ENCODE results near the gene TTC38. TPM values are rescaled to one million over a fixed set of nuclear protein-coding genes. Genes with fewer than 3 reads are reported as not detected.

Gene TTC38
- total RNA-seq, 1 donor from 2014 or later, result 55.3 TPM

DNA sequence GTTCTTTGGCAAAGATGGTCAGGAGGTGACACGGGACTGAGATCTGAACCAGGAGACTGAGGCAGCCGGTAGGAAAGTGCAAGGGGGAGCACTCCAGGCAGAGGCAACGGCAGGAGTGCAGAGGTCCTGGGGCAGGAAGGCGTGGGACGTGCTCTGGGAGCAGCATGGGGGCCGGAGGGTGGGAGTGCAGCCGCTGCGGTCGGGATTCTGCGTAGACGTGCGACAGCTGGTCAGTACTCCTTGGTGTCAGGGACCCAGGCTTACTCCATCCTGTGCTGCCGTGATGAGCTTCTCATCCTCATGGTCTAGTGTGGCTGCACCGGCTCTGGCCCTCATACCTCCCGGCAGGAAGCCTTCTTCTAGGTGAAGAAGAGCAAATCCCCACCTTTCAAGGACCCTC is 50.8 kb downstream of the TTC38 start:
- Histone ChIP-seq H3K27ac (no peak overlapping the region), H3K36me3 (no peaks in the 10 kb centered on the region), H3K9me3 (no peaks in the 10 kb centered on the region), H3K4me1 (no peaks in the 10 kb centered on the region), H3K27me3 (no peaks in the 10 kb centered on the region), H3K4me3 (no peak overlapping the region)
- no peak for DNase-seq (ENCODE audit: low spot score in 2 of 2)
- intact Hi-C loops (cut with DNase I), result no loop called here
- no peak for TF ChIP-seq CTCF (IDR thresholded peaks at IDR 0.05)

GRCh38 chr22:46319319-46319718 is 51.5 kb downstream of the TTC38 start:
- Histone ChIP-seq H3K36me3 (no peaks in the 10 kb centered on the region), H3K4me1 (no peaks in the 10 kb centered on the region), H3K9me3 (no peaks in the 10 kb centered on the region), H3K4me3 (no peak overlapping the region), H3K27me3 (no peaks in the 10 kb centered on the region), H3K27ac (no peak overlapping the region)
- no peak for TF ChIP-seq CTCF (IDR thresholded peaks at IDR 0.05)
- no peak for DNase-seq (ENCODE audit: low spot score in 2 of 2)
- intact Hi-C loops (cut with DNase I), result no loop called here

GRCh38 chr22:46320166-46320710 is 52.4 kb downstream of the TTC38 start:
- no peak for TF ChIP-seq CTCF (IDR thresholded peaks at IDR 0.05)
- no peaks in the 10 kb centered on the region for H3K27me3 ChIP-seq
- intact Hi-C loops (cut with DNase I), result no loop called here

GRCh38 chr22:46320716-46321386 is 53.0 kb downstream of the TTC38 start:
- no peak overlapping the region for H3K4me3 ChIP-seq
- intact Hi-C loops (cut with DNase I), result no loop called here
- DNase-seq (ENCODE audit: low spot score in 2 of 2), result no peak
- H3K27ac ChIP-seq, result no peak overlapping the region
- H3K4me1 ChIP-seq, result no peaks in the 10 kb centered on the region
- TF ChIP-seq CTCF (IDR thresholded peaks at IDR 0.05), result no peak
- no peaks in the 10 kb centered on the region for H3K27me3 ChIP-seq
- H3K9me3 ChIP-seq, result no peaks in the 10 kb centered on the region
- H3K36me3 ChIP-seq, result no peaks in the 10 kb centered on the region

More at GRCh38 chr22:46320166-46320710, 52.4 kb downstream of the TTC38 start:
- Histone ChIP-seq H3K4me1 (no peaks in the 10 kb centered on the region), H3K4me3 (no peak overlapping the region), H3K36me3 (no peaks in the 10 kb centered on the region), H3K9me3 (no peaks in the 10 kb centered on the region), H3K27ac (no peak overlapping the region)
- no peak for DNase-seq (ENCODE audit: low spot score in 2 of 2)

DNA sequence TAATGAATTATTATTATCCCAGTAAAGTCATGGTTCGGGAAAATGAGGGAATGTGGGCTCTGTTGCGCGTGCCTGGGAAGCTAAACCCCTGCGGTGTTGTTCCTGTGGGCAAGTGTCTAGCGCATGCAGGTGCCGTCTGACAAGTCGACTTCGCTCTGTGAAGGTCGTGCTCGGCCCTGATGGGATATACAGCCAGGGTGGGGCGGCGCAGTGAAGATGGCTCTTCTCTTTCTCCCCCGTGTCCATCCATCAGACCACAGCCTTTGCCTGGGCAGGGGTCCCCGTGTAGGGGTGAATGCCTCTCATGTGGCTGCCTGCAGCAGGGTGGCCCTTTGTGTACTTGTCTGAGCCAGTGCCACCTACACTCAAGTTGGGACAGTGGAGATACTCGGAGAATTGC is 54.9 kb downstream of the TTC38 start:
- TF ChIP-seq CTCF (IDR thresholded peaks at IDR 0.05), result no peak
- Histone ChIP-seq H3K27ac (no peak overlapping the region), H3K4me3 (no peak overlapping the region), H3K27me3 (no peaks in the 10 kb centered on the region), H3K9me3 (no peaks in the 10 kb centered on the region), H3K4me1 (no peaks in the 10 kb centered on the region), H3K36me3 (no peaks in the 10 kb centered on the region)
- intact Hi-C loops (cut with DNase I), result no loop called here
- DNase-seq (ENCODE audit: low spot score in 2 of 2), result no peak

Measured in ascending aorta (tissue), 2 donors.